ENCODE data around the gene CAP2. TPM values are rescaled to one million over a fixed set of nuclear protein-coding genes. Genes with fewer than 3 reads are reported as not detected.

CAP2 gene
- total RNA-seq, 1 experiment from 2014 or later, result 7.2 TPM

DNA sequence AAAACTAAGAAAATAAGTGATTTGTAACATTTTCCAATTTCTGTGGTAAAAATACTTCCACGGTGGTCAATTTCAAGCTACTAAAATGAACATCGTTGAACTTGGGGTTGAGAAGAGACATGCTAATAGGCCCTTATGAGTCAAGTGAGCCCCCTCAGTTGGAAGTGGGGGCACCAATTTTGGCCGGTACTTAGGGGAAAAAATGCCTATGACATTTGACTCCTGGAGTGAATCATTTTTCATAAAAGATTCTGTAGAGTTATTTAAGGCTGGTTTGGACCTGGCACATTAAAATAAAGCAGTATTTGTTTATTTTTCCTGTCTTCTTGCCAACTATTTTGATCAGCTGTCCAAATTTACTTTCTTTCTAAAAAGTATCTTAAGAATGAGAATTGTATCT is 32.4 kb upstream of the CAP2 start:
- Mint-ChIP-seq H3K9me3 (peaks cover 11% of the 10 kb centered on the region), H3K36me3 (no peaks in the 10 kb centered on the region), H3K27ac (no peak overlapping the region), H3K4me1 (no peaks in the 10 kb centered on the region), H3K27me3 (ENCODE audit: low read depth) (no peaks in the 10 kb centered on the region), H3K4me3 (no peak overlapping the region)
- no peak for ATAC-seq
- DNase-seq (ENCODE audit: low spot score), result no peak
- TF ChIP-seq OVOL2 (CRISPR knock-in tag; IDR thresholded peaks at IDR 0.05; ENCODE audit: borderline replicate concordance) (no peak), ZNF232 (CRISPR knock-in tag; IDR thresholded peaks at IDR 0.05) (no peak), TEAD4 (CRISPR knock-in tag; IDR thresholded peaks at IDR 0.05) (no peak), MXD4 (CRISPR knock-in tag; IDR thresholded peaks at IDR 0.05; ENCODE audit: borderline replicate concordance) (no peak), ZNF416 (CRISPR knock-in tag; IDR thresholded peaks at IDR 0.05) (no peak), ESRRA (CRISPR knock-in tag; IDR thresholded peaks at IDR 0.05; ENCODE audit: borderline replicate concordance) (no peak), PRRX2 (CRISPR knock-in tag; IDR thresholded peaks at IDR 0.05) (no peak), SMAD3 (CRISPR knock-in tag; IDR thresholded peaks at IDR 0.05; ENCODE audit: borderline replicate concordance) (no peak), ELF4 (CRISPR knock-in tag; IDR thresholded peaks at IDR 0.05; ENCODE audit: low read depth) (no peak)
- TF ChIP-seq, protein P1, sequence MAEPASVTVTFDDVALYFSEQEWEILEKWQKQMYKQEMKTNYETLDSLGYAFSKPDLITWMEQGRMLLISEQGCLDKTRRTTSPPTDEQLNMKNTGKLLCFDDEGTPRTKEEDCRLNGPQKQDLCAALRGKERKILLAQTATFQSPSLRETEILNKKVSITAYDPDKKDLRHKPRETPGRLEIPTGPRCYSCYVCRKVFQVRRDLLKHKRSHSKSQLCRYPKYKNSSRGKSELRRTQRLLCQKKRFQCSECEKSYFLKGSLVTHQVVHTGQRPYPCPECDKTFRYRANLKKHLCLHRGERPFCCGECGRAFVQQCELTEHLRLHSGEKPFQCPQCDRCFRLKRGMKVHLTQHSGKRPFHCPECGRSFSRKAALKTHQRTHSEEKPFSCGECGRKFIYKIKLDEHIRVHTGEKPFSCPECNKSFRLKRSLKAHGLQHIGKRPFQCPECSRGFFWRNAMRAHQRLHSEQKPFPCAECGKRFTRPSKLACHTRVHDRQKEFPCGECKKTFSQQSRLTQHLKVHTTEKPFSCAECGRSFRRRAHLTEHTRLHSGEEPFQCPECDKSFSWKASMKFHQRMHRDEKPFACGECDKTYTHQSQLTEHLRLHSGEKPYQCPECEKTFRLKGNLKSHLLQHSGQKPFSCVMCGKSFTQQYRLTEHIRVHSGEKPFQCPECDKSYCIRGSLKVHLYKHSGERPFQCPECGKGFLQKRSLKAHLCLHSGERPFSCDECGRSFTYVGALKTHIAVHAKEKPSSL (CRISPR knock-in tag; conservative IDR thresholded peaks at IDR 0.05), result no peak
- TF ChIP-seq, protein P2, sequence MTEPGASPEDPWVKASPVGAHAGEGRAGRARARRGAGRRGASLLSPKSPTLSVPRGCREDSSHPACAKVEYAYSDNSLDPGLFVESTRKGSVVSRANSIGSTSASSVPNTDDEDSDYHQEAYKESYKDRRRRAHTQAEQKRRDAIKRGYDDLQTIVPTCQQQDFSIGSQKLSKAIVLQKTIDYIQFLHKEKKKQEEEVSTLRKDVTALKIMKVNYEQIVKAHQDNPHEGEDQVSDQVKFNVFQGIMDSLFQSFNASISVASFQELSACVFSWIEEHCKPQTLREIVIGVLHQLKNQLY (CRISPR knock-in tag; IDR thresholded peaks at IDR 0.05), result no peak
- TF ChIP-seq, protein P3, sequence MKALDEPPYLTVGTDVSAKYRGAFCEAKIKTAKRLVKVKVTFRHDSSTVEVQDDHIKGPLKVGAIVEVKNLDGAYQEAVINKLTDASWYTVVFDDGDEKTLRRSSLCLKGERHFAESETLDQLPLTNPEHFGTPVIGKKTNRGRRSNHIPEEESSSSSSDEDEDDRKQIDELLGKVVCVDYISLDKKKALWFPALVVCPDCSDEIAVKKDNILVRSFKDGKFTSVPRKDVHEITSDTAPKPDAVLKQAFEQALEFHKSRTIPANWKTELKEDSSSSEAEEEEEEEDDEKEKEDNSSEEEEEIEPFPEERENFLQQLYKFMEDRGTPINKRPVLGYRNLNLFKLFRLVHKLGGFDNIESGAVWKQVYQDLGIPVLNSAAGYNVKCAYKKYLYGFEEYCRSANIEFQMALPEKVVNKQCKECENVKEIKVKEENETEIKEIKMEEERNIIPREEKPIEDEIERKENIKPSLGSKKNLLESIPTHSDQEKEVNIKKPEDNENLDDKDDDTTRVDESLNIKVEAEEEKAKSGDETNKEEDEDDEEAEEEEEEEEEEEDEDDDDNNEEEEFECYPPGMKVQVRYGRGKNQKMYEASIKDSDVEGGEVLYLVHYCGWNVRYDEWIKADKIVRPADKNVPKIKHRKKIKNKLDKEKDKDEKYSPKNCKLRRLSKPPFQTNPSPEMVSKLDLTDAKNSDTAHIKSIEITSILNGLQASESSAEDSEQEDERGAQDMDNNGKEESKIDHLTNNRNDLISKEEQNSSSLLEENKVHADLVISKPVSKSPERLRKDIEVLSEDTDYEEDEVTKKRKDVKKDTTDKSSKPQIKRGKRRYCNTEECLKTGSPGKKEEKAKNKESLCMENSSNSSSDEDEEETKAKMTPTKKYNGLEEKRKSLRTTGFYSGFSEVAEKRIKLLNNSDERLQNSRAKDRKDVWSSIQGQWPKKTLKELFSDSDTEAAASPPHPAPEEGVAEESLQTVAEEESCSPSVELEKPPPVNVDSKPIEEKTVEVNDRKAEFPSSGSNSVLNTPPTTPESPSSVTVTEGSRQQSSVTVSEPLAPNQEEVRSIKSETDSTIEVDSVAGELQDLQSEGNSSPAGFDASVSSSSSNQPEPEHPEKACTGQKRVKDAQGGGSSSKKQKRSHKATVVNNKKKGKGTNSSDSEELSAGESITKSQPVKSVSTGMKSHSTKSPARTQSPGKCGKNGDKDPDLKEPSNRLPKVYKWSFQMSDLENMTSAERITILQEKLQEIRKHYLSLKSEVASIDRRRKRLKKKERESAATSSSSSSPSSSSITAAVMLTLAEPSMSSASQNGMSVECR (CRISPR knock-in tag; IDR thresholded peaks at IDR 0.05; ENCODE audit: borderline replicate concordance), result no peak
- TF ChIP-seq, protein P4, sequence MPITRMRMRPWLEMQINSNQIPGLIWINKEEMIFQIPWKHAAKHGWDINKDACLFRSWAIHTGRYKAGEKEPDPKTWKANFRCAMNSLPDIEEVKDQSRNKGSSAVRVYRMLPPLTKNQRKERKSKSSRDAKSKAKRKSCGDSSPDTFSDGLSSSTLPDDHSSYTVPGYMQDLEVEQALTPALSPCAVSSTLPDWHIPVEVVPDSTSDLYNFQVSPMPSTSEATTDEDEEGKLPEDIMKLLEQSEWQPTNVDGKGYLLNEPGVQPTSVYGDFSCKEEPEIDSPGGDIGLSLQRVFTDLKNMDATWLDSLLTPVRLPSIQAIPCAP (CRISPR knock-in tag; IDR thresholded peaks at IDR 0.05), result no peak
- TF ChIP-seq, protein P5, sequence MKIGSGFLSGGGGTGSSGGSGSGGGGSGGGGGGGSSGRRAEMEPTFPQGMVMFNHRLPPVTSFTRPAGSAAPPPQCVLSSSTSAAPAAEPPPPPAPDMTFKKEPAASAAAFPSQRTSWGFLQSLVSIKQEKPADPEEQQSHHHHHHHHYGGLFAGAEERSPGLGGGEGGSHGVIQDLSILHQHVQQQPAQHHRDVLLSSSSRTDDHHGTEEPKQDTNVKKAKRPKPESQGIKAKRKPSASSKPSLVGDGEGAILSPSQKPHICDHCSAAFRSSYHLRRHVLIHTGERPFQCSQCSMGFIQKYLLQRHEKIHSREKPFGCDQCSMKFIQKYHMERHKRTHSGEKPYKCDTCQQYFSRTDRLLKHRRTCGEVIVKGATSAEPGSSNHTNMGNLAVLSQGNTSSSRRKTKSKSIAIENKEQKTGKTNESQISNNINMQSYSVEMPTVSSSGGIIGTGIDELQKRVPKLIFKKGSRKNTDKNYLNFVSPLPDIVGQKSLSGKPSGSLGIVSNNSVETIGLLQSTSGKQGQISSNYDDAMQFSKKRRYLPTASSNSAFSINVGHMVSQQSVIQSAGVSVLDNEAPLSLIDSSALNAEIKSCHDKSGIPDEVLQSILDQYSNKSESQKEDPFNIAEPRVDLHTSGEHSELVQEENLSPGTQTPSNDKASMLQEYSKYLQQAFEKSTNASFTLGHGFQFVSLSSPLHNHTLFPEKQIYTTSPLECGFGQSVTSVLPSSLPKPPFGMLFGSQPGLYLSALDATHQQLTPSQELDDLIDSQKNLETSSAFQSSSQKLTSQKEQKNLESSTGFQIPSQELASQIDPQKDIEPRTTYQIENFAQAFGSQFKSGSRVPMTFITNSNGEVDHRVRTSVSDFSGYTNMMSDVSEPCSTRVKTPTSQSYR (CRISPR knock-in tag; IDR thresholded peaks at IDR 0.05), result no peak
- ChIA-PET CTCF (no interaction called here), POLR2A (no interaction called here)

DNA sequence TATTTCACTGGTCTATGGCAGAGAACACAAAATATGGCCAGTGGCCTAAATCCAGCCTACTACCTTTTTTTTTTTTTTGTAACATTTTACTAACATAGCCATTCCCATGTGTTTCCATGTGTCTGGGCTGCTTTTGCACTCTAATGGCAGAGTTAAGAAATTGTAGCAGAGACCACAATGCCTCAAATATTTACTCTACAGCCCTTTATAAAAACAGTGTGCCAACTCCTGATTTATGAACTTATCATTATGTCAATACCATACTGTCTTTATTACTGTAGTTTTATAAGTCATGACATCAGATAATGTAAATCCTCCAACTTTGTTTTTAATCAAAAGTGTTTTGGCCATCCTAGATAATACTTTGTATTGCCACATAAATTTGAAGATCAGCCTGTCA is 27.4 kb upstream of the CAP2 start:
- H3K9me3 Mint-ChIP-seq, result peaks cover 20% of the 10 kb centered on the region
- H3K36me3 Mint-ChIP-seq, result peaks cover 12% of the 10 kb centered on the region; the same call in 1 of the 2 replicates
- no peaks in the 10 kb centered on the region for H3K4me1 Mint-ChIP-seq
- no peak for TF ChIP-seq SP1 (CRISPR knock-in tag; conservative IDR thresholded peaks at IDR 0.05)
- no peak for TF ChIP-seq ZNF263 (CRISPR knock-in tag; IDR thresholded peaks at IDR 0.05; ENCODE audit: low read depth)
- TF ChIP-seq, protein P3 (CRISPR knock-in tag; IDR thresholded peaks at IDR 0.05; ENCODE audit: borderline replicate concordance), result no peak
- TF ChIP-seq SMAD3 (CRISPR knock-in tag; IDR thresholded peaks at IDR 0.05; ENCODE audit: borderline replicate concordance), result no peak
- no peak for TF ChIP-seq NFE2L1 (CRISPR knock-in tag; IDR thresholded peaks at IDR 0.05)
- TF ChIP-seq TCF7 (CRISPR knock-in tag; IDR thresholded peaks at IDR 0.05; ENCODE audit: low read depth), result no peak
- TF ChIP-seq, protein P6, sequence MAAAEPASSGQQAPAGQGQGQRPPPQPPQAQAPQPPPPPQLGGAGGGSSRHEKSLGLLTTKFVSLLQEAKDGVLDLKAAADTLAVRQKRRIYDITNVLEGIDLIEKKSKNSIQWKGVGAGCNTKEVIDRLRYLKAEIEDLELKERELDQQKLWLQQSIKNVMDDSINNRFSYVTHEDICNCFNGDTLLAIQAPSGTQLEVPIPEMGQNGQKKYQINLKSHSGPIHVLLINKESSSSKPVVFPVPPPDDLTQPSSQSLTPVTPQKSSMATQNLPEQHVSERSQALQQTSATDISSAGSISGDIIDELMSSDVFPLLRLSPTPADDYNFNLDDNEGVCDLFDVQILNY (CRISPR knock-in tag; IDR thresholded peaks at IDR 0.05), result no peak
- no peak overlapping the region for H3K27ac Mint-ChIP-seq
- POLR2A ChIA-PET, result no interaction called here
- no peak for ATAC-seq
- no peaks in the 10 kb centered on the region; the same call in 1 of the 2 replicates for H3K27me3 Mint-ChIP-seq (ENCODE audit: low read depth)
- no peak for DNase-seq (ENCODE audit: low spot score)
- H3K4me3 Mint-ChIP-seq, result no peak overlapping the region
- CTCF ChIA-PET, result no interaction called here
